AG04450 (cell line): Measurements from ENCODE around the gene NUDT7. TPM values are rescaled to one million over a fixed set of nuclear protein-coding genes. Genes with fewer than 3 reads are reported as not detected.

Experiments used
- CTCF ChIA-PET: fragments of 300-600, 350-600 bp; formaldehyde crosslinking; extraction: SDS; loops from one replicate; lab custom pipeline; 2022; ENCODE audit warnings: antibody characterized with exemption, inconsistent platforms; lab: Charles Lee
- POLR2A ChIA-PET: fragments of 350-600 bp; formaldehyde crosslinking; extraction: SDS; loops from one replicate; lab custom pipeline; 2021; ENCODE audit warnings: antibody characterized with exemption, inconsistent platforms; lab: Yijun Ruan, JAX
- DNase-seq: peaks from one replicate; pipeline ENCODE4 v3.0.0-alpha.2; 2011; ENCODE audit warnings: low read depth, low spot score
- H3K27ac ChIP-seq: one replicate; pipeline ENCODE4 v1.5.1; 2012; ENCODE audit warnings: low read depth, low read length, control low read depth
- H3K27me3 ChIP-seq: one replicate; pipeline ENCODE4 v1.6.0; 2012; ENCODE audit warnings: low read length; ENCODE audit not compliant: control insufficient read depth, insufficient read depth
- H3K4me3 ChIP-seq: 2 replicates; pipeline ENCODE4 v1.5.1; 2011; ENCODE audit warnings: mild to moderate bottlenecking, low read depth, low read length, control low read depth
- H3K9me3 ChIP-seq: 2 replicates; pipeline ENCODE4 v1.5.1; 2012; ENCODE audit warnings: low read length; ENCODE audit not compliant: control insufficient read depth, insufficient read depth
- CTCF ChIP-seq: IDR thresholded peaks from 2 replicates; pipeline ENCODE4 v1.5.1; 2011; ENCODE audit warnings: low read depth, low read length, control low read depth, inconsistent platforms
- polyA plus RNA-seq: library from polyadenylated mRNA; depleted of rRNA; stranded (reverse); fragments of >200 nt; gene quantifications from 2 replicates; pipeline ENCODE4 v1.2.3, GENCODE V29; 2011

Gene NUDT7
- polyA plus RNA-seq, 1 experiment = 19.3 TPM

GRCh38 chr16:77759201-77759600, 36.9 kb downstream of the NUDT7 start:
- DNase-seq = no peak
- Histone ChIP-seq H3K4me3 (no peak overlapping the region), H3K27me3 (no peaks in the 10 kb centered on the region), H3K27ac (no peak overlapping the region), H3K9me3 (no peaks in the 10 kb centered on the region)
- no peak for TF ChIP-seq CTCF
- ChIA-PET POLR2A (no interaction called here), CTCF (interaction anchor here (1.0 kb wide), 2 partner anchors 8 to 26 kb away, joined by 4 to 5 read pairs; no protein-coding TSS in a partner anchor)

- Histone ChIP-seq H3K27me3 (no peaks in the 10 kb centered on the region), H3K4me3 (no peak overlapping the region), H3K27ac (no peak overlapping the region), H3K9me3 (no peaks in the 10 kb centered on the region)
- ChIA-PET CTCF (interaction anchor here (1.0 kb wide), 2 partner anchors 8 to 25 kb away, joined by 4 to 5 read pairs; no protein-coding TSS in a partner anchor), POLR2A (no interaction called here)
- no peak for TF ChIP-seq CTCF
- no peak for DNase-seq
Measured at GRCh38 chr16:77759821-77760220, 37.5 kb downstream of the NUDT7 start.

GRCh38 chr16:77760800-77761199, 38.5 kb downstream of the NUDT7 start:
- TF ChIP-seq CTCF = no peak
- DNase-seq = no peak

GRCh38 chr16:77761204-77761603, 38.9 kb downstream of the NUDT7 start:
- Histone ChIP-seq H3K27me3 (no peaks in the 10 kb centered on the region), H3K9me3 (no peaks in the 10 kb centered on the region), H3K4me3 (no peak overlapping the region), H3K27ac (no peak overlapping the region)
- no peak for DNase-seq
- CTCF ChIA-PET = interaction anchor here (0.9 kb wide), 1 partner anchor 10 kb away, joined by 3 read pairs; no protein-coding TSS in a partner anchor
- POLR2A ChIA-PET = no interaction called here
- no peak for TF ChIP-seq CTCF

More at GRCh38 chr16:77760800-77761199, 38.5 kb downstream of the NUDT7 start:
- no peak overlapping the region for H3K4me3 ChIP-seq
- no peak overlapping the region for H3K27ac ChIP-seq
- ChIA-PET CTCF (interaction anchor here (0.9 kb wide), 1 partner anchor 11 kb away, joined by 3 read pairs; no protein-coding TSS in a partner anchor), POLR2A (no interaction called here)
- H3K27me3 ChIP-seq = no peaks in the 10 kb centered on the region
- no peaks in the 10 kb centered on the region for H3K9me3 ChIP-seq

GRCh38 chr16:77762262-77762661, 39.9 kb downstream of the NUDT7 start:
- no peaks in the 10 kb centered on the region for H3K9me3 ChIP-seq
- H3K27ac ChIP-seq = no peak overlapping the region
- no peak overlapping the region for H3K4me3 ChIP-seq
- H3K27me3 ChIP-seq = no peaks in the 10 kb centered on the region
- CTCF ChIA-PET = interaction anchor here (0.5 kb wide), 1 partner anchor 19 kb away, joined by 3 read pairs; no protein-coding TSS in a partner anchor
- POLR2A ChIA-PET = no interaction called here
- DNase-seq = no peak
- no peak for TF ChIP-seq CTCF
